Neural cell (in vitro differentiated cells): ENCODE measurements around the gene TMPRSS6.

Source experiments
- EP300 ChIP-seq: fragments of 450-650 bp; conservative IDR thresholded peaks from 2 replicates; pipeline ENCODE4 v1.6.1; 2014; ENCODE audit warnings: antibody characterized with exemption, mild to moderate bottlenecking, moderate library complexity; ENCODE audit not compliant: poor library complexity, severe bottlenecking
- EZH2 ChIP-seq: fragments of 200-600, 300-800 bp; shearing (Covaris generic), sonication (generic); IDR thresholded peaks from 2 replicates; pipeline ENCODE4 v1.6.1; 2014; ENCODE audit warnings: antibody characterized with exemption, low read length, borderline replicate concordance, mild to moderate bottlenecking; ENCODE audit not compliant: insufficient read depth, poor library complexity, severe bottlenecking
- MXI1 ChIP-seq: fragments of 450-650 bp; conservative IDR thresholded peaks from 2 replicates; pipeline ENCODE4 v1.6.1; 2014; ENCODE audit warnings: antibody characterized with exemption, mild to moderate bottlenecking; ENCODE audit not compliant: poor library complexity, severe bottlenecking
- RAD21 ChIP-seq: fragments of 450-650 bp; conservative IDR thresholded peaks from 2 replicates; pipeline ENCODE4 v1.6.1; 2014; ENCODE audit warnings: antibody characterized with exemption, mild to moderate bottlenecking, moderate library complexity
- TAF1 ChIP-seq: IDR thresholded peaks from 2 replicates; pipeline ENCODE4 v1.6.1; 2012; ENCODE audit warnings: low read depth
- TF ChIP-seq, protein P1 (sequence below): fragments of 450-650 bp; IDR thresholded peaks from 2 replicates; pipeline ENCODE4 v1.5.1; 2014; ENCODE audit warnings: antibody characterized with exemption, mild to moderate bottlenecking, moderate library complexity; ENCODE audit not compliant: poor library complexity, severe bottlenecking

DNA sequence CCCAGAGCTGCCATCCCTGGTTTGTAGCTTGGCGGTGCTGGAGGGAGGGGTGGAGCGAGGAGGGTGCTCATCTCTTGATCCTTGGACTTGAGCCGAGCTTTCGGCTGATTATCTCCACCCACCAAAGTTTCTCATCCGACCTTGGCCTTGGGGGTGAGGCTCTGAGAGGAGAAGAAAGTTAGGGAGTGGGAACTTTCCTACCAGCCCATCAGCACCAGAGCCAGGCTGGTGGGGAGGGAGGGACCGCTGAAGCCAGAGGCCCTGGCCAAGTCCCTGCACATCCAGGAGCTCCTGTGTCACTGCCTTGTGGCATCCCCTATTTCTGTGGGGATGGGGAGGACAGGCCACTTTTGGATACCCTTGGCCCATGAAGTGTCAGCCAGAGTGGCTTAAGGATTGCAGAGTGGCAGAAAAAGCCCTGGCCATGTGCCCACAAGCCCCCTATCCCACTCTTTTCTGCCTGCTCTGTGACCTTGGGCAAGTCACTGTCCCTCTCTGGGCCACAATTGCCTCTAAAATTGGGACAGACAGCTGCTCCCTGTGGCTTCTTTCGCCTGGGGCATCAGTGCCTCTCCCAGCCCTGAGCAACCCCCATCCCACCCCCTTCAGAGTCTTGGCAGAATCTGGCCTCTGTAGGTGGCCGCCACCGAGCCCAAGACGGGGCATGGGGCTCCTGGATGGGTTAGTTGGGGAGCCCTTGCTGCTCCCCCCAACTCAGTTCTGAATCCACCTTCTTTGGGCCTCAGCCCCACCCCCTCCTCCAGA is 47.7 kb downstream of the TMPRSS6 start:
- TF ChIP-seq EP300 = no peak
- TF ChIP-seq, protein P1, sequence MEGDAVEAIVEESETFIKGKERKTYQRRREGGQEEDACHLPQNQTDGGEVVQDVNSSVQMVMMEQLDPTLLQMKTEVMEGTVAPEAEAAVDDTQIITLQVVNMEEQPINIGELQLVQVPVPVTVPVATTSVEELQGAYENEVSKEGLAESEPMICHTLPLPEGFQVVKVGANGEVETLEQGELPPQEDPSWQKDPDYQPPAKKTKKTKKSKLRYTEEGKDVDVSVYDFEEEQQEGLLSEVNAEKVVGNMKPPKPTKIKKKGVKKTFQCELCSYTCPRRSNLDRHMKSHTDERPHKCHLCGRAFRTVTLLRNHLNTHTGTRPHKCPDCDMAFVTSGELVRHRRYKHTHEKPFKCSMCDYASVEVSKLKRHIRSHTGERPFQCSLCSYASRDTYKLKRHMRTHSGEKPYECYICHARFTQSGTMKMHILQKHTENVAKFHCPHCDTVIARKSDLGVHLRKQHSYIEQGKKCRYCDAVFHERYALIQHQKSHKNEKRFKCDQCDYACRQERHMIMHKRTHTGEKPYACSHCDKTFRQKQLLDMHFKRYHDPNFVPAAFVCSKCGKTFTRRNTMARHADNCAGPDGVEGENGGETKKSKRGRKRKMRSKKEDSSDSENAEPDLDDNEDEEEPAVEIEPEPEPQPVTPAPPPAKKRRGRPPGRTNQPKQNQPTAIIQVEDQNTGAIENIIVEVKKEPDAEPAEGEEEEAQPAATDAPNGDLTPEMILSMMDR = no peak
- no peak for TF ChIP-seq RAD21
- TF ChIP-seq MXI1 = no peak
- no peak for TF ChIP-seq TAF1
- TF ChIP-seq EZH2 = no peak
